ENCODE data around the gene GK. TPM values are rescaled to one million over a fixed set of nuclear protein-coding genes. Genes with fewer than 3 reads are reported as not detected.

Gene GK
- total RNA-seq, 1 experiment from 2014 or later = 9.8 TPM

DNA sequence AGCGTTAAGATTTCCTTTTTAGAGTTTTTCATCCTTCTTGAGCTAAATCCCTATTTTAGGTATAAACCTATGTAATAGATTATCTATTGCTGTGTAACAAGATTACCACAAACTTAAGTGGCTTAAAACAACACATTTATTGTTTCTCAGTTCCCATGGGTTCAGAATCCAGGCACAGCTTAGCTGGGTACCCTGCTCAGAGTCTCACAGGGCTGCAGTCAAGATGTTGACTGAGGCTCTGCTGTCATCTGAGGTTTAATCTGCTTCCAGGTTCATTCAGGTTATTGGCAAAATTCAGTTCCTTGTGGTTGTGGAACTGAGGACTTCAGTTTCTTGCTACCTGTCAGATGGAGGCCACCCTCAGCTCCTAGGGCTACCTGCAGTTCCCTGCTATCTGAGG, 60.9 kb downstream of the GK start:
- Mint-ChIP-seq H3K36me3 (ENCODE audit: insufficient read depth in 1 of 3, low read depth in 3 of 3) (peaks cover 0 to 6% (median under 1%) of the 10 kb centered on the region in 3 experiments; a peak in 2 of 7 replicates), H3K27me3 (ENCODE audit: low read depth) (no peaks in the 10 kb centered on the region), H3K4me1 (no peaks in the 10 kb centered on the region), H3K27ac (no peak overlapping the region), H3K4me3 (no peak overlapping the region), H3K9me3 (peaks cover 0 to 39% of the 10 kb centered on the region in 2 experiments; a peak in 4 of 5 replicates)
- Histone ChIP-seq H3K9me3 (ENCODE audit: control insufficient read depth, low read depth, low read length) (no peaks in the 10 kb centered on the region), H2BK5ac (ENCODE audit: insufficient read length, low read length) (no peak overlapping the region), H3K23ac (ENCODE audit: insufficient read length, low read depth, low read length) (no peak overlapping the region), H3K79me2 (ENCODE audit: insufficient read depth, low read length) (no peaks in the 10 kb centered on the region), H3K14ac (ENCODE audit: insufficient read depth, low read length) (no peak overlapping the region), H3K9ac (ENCODE audit: extremely low read depth, insufficient read length, low read length) (no peak overlapping the region), H3K23me2 (ENCODE audit: insufficient read length, low read depth, low read length, poor library complexity, severe bottlenecking) (no peaks in the 10 kb centered on the region), H3K56ac (ENCODE audit: insufficient read length, low read depth, low read length) (no peak overlapping the region), H2AK5ac (ENCODE audit: insufficient read length, low read length) (no peak overlapping the region), H2BK12ac (ENCODE audit: insufficient read length, low read depth, low read length) (no peak overlapping the region), H2BK15ac (ENCODE audit: low read depth, low read length) (no peak overlapping the region), H4K91ac (ENCODE audit: insufficient read length, low read depth, low read length) (no peak overlapping the region), H3K27me3 (ENCODE audit: insufficient read depth, low read length) (no peaks in the 10 kb centered on the region), H4K5ac (ENCODE audit: insufficient read length, low read depth, low read length) (no peak overlapping the region), H4K8ac (replicated peaks; ENCODE audit: insufficient read length, low read depth, low read length) (no peak overlapping the region), H2BK20ac (ENCODE audit: low read depth, low read length, poor library complexity, severe bottlenecking) (no peak overlapping the region), H3K27ac (ENCODE audit: insufficient read length, low read depth, low read length) (no peak overlapping the region), H4K20me1 (ENCODE audit: control insufficient read depth, insufficient read depth, insufficient read length) (no peaks in the 10 kb centered on the region), H3K4me2 (ENCODE audit: insufficient read depth, insufficient read length, low read length) (no peak overlapping the region), H2BK120ac (ENCODE audit: low read depth, low read length, poor library complexity, severe bottlenecking) (no peak overlapping the region), H3K4ac (ENCODE audit: low read depth, low read length) (no peak overlapping the region), H3K79me1 (ENCODE audit: insufficient read depth, low read depth, low read length, poor library complexity, severe bottlenecking) (no peaks in the 10 kb centered on the region), H2AFZ (ENCODE audit: low read length) (no peak overlapping the region), H3K18ac (ENCODE audit: insufficient read length, low read depth, low read length) (no peak overlapping the region), H3T11ph (ENCODE audit: low read length) (no peak overlapping the region), H3K4me1 (ENCODE audit: insufficient read depth, low read length) (no peaks in the 10 kb centered on the region)
- no CpG with 5 or more reads among the region's 1 CpG for WGBS (ENCODE audit: extremely low coverage, insufficient read length, low lambda C conversion rate)
- no peak for DNase-seq
- TF ChIP-seq CTCF (conservative IDR thresholded peaks at IDR 0.05) = no peak
